ENCODE measurements around the gene NEDD4. TPM values are rescaled to one million over a fixed set of nuclear protein-coding genes. Genes with fewer than 3 reads are reported as not detected.
"Not testable (repeated sequence)": the region's sequence is repeated elsewhere in the genome, so short reads cannot be mapped to it uniquely, and the experiment has no call there.

Gene NEDD4
- polyA plus RNA-seq, 1 experiment = 13.3 TPM

- ChIA-PET POLR2A (no interaction called here), CTCF (interaction anchor here (0.9 kb wide), 1 partner anchor 41 kb away, joined by 3 read pairs; no protein-coding TSS in a partner anchor)
- no peak for TF ChIP-seq CTCF (IDR thresholded peaks at IDR 0.05; ENCODE audit: insufficient read depth, low read depth, low read length)
- Histone ChIP-seq H3K4me3 (ENCODE audit: low read depth, low read length) (no peak overlapping the region), H3K36me3 (ENCODE audit: control insufficient read depth, insufficient read depth, low read length) (peaks cover 7% of the 10 kb centered on the region), H3K27me3 (ENCODE audit: control insufficient read depth, insufficient read depth, low read length) (no peaks in the 10 kb centered on the region)
- DNase-seq (ENCODE audit: low read depth) = no peak
Observed at GRCh38 chr15:55856506-55857164, 136.8 kb downstream of the NEDD4 start.

- no peak overlapping the region for H3K4me3 ChIP-seq (ENCODE audit: low read depth, low read length)
- CTCF ChIA-PET = interaction anchor here (0.9 to 2.1 kb wide), 4 partner anchors 20 to 204 kb away, joined by 3 to 6 read pairs (median 4); no protein-coding TSS in a partner anchor
- no peak for TF ChIP-seq CTCF (IDR thresholded peaks at IDR 0.05; ENCODE audit: insufficient read depth, low read depth, low read length)
- DNase-seq (ENCODE audit: low read depth) = no peak
- peaks cover 7% of the 10 kb centered on the region for H3K36me3 ChIP-seq (ENCODE audit: control insufficient read depth, insufficient read depth, low read length)
- POLR2A ChIA-PET = no interaction called here
- H3K27me3 ChIP-seq (ENCODE audit: control insufficient read depth, insufficient read depth, low read length) = no peaks in the 10 kb centered on the region
Observed at GRCh38 chr15:55853134-55853533, 140.3 kb downstream of the NEDD4 start.

GRCh38 chr15:55846116-55846707 lies 147.2 kb downstream of the NEDD4 start:
- peak; percentile 83 for TF ChIP-seq CTCF (IDR thresholded peaks at IDR 0.05; ENCODE audit: insufficient read depth, low read depth, low read length)
- ChIA-PET POLR2A (interaction anchor here (0.5 kb wide), 1 partner anchor 72 kb away, joined by 4 read pairs; no protein-coding TSS in a partner anchor), CTCF (interaction anchor here (0.6 to 4.9 kb wide), 28 partner anchors 8 to 342 kb away, joined by 3 to 40 read pairs (median 4); no protein-coding TSS in a partner anchor)
- peak; percentile 57 for DNase-seq (ENCODE audit: low read depth)
- H3K36me3 ChIP-seq (ENCODE audit: control insufficient read depth, insufficient read depth, low read length) = peaks cover 8% of the 10 kb centered on the region; the same call in 1 of the 2 replicates
- H3K4me3 ChIP-seq (ENCODE audit: low read depth, low read length) = no peak overlapping the region
- H3K27me3 ChIP-seq (ENCODE audit: control insufficient read depth, insufficient read depth, low read length) = no peaks in the 10 kb centered on the region

GRCh38 chr15:55842897-55843296 lies 150.5 kb downstream of the NEDD4 start:
- not testable (repeated sequence) for H3K27me3 ChIP-seq (ENCODE audit: control insufficient read depth, insufficient read depth, low read length); H3K36me3 ChIP-seq (ENCODE audit: control insufficient read depth, insufficient read depth, low read length); H3K4me3 ChIP-seq (ENCODE audit: low read depth, low read length); DNase-seq (ENCODE audit: low read depth)
- ChIA-PET CTCF (interaction anchor here (1.5 to 4.9 kb wide), 3 partner anchors 9 to 195 kb away, joined by 4 to 40 read pairs (median 8); no protein-coding TSS in a partner anchor), POLR2A (interaction anchor here (0.7 kb wide), 1 partner anchor 194 kb away, joined by 3 read pairs; no protein-coding TSS in a partner anchor)

GRCh38 chr15:55835866-55836265 lies 157.5 kb downstream of the NEDD4 start:
- no peak for DNase-seq (ENCODE audit: low read depth)
- Histone ChIP-seq H3K4me3 (ENCODE audit: low read depth, low read length) (no peak overlapping the region), H3K36me3 (ENCODE audit: control insufficient read depth, insufficient read depth, low read length) (peaks cover 5% of the 10 kb centered on the region; the same call in 1 of the 2 replicates), H3K27me3 (ENCODE audit: control insufficient read depth, insufficient read depth, low read length) (no peaks in the 10 kb centered on the region)
- POLR2A ChIA-PET = interaction anchor here (0.6 kb wide), 1 partner anchor 52 kb away, joined by 3 read pairs; no protein-coding TSS in a partner anchor
- TF ChIP-seq CTCF (IDR thresholded peaks at IDR 0.05; ENCODE audit: insufficient read depth, low read depth, low read length) = no peak
- CTCF ChIA-PET = interaction anchor here (1.7 to 3.4 kb wide), 2 partner anchors 11 kb away, joined by 10 to 19 read pairs; no protein-coding TSS in a partner anchor
